Renal cortical epithelial cell (primary cell): ENCODE data around the gene LRMDA. TPM values are rescaled to one million over a fixed set of nuclear protein-coding genes. Genes with fewer than 3 reads are reported as not detected.
"Not testable (repeated sequence)": the region's sequence is repeated elsewhere in the genome, so short reads cannot be mapped to it uniquely, and the experiment has no call there.

Experiments used
- DNase-seq: peaks from one replicate; pipeline ENCODE4 v3.0.0-alpha.2; 2011; ENCODE audit warnings: low read depth
- total RNA-seq: library from RNA; depleted of rRNA; stranded (reverse); fragments of >200 nt; gene quantifications from 2 replicates; pipeline ENCODE4 v1.2.3, GENCODE V29; 2014

The LRMDA gene
- total RNA-seq, 1 donor from 2014 or later: 11.7 TPM

DNA sequence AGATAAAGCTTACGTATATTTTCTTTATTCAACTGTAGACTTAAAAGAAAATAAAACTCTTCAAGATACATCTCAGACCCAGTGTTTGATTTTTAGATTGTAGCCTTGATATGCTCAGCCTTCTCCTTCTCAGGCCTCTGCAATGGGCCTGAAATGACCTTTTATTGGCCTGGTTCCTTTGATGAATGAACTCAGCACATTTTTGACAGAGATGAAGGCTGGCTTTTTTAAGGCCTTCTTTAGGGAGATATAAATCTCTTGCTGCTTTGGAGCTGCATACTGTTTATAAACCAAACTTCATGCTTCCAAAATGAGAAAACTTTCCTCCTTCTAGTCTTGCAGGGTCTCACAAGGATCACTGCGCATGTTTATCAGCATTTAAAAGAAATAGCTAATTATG is 1049.8 kb downstream of the LRMDA start:
- DNase-seq: no peak

DNA sequence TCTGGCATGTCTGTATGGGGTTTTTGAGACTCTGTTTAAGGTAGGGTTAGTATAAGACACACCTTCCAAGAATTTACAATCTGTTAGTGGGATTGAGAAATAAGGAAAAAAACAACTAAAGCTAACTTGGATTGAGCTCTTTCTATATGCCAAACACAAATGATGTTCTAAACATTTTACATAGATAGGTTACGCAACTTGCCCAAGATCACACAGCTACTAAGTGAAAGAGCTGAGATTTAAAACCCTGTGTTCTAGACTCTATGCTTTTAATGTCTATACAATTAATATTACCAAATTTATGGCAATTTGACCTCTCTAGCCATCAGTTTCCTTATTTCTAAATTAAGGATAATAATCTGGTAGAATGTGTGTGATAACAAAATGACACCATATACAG is 1056.2 kb downstream of the LRMDA start:
- DNase-seq: no peak

DNA sequence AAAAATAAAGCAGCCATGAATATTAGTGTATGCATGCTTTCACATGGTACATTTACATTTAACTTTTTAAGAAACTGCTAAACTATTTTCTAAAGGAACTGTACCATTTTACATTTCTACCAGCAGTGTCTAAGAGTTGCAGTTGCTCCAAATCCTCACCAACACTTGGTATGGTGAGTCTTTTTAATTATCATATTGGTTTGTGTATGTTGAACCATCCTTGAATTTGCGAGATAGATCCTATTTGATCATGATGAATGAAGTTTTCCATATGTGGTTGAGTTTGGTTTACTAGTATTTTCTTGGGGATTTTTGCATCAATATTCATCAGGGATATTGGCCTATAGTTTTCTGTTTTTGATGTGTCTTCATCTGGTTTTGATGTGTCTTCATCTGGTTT is 1057.2 kb downstream of the LRMDA start:
- DNase-seq: no peak

DNA sequence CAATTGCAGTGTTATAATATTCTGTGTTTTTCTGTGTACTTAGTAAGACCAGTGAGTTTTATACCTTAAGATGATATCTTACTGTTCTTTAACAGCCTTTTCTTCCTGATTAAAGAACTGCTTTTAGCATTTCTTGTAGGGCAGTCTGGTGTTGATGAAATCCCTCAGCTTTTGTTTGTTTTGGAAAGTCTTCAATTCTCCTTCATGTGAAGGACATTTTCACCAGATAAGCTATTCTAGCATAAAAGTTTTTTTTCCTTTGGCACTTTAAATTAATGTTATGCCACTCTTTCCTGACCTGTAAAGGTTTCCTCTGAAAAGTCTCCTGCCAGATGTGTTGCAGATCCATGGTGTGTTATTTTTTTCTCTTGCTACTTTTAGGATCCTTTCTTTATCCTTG is 1059.8 kb downstream of the LRMDA start:
- DNase-seq: peak; percentile 44

DNA sequence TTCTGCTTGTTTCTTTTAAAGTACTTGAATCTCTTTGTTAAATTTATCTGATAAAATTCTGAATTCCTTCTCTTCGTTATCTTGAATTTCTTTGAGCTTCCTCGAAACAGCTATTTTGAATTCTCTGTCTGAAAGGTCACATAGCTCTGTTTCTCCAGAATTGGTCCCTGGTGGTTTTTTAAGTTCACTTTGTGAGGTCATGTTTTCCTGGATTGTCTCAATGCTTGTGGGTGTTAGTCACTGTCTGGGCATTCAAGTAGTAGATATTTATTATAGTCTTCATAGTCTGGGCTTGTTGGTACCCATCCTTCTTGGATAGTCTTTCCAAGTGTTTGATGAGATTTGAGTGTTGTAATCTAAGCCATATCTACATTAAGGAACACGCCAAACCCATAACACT is 1060.6 kb downstream of the LRMDA start:
- peak; percentile 85 for DNase-seq

DNA sequence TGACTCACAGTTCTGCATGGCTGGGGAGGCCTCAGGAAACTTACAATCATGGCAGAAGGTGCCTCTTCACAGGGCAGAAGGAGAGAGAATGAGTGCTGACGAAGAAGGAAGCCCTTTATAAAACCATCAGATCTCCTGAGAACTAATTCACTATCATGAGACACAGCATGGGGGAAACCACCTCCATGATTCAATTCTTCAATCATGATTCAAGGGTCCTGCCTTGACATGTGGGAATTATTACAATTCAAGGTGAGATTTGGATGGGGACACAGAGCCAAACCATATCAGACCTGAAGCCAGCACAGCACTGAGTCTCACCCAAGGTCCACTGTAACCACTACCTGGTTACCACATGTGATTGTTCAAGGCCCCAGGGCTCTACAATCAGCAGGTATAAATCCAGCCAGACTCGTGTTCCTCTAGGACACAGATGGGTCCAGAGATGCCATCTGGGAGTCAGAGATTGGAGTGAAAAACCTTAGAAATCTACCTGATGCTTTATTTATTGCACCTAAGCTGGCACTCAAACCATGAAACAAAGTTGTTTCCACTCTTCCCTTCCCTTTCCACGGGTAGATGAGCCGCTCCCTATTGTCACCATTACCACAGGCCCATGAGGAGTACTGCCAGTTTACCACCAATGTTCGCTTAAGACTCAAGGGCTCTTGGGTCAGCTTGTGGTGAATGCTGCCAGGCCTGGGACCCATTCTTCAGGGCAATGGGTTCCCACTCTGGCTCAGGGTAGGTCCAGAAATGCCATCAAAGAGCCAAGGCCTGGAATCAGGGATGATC is 1061.5 kb downstream of the LRMDA start:
- DNase-seq: no peak

DNA sequence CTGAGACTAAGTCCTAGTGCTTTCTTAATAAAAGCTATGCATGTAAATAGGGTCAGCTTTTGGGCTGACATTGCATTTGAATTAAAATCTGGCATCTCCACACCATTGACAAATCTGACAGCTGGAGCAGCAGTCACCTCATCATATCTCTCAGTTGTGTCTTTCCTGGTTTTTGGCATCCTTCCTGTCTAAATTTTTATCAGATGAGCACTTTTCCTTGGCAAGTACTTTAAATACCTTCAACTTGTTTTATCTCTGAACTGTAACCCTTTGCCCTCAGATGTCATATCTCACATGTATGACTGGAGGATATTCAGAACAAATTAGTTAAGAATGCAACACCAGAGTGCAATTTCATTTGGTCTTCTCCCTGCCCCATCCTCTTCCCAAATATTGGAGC is 1066.2 kb downstream of the LRMDA start:
- DNase-seq: no peak

DNA sequence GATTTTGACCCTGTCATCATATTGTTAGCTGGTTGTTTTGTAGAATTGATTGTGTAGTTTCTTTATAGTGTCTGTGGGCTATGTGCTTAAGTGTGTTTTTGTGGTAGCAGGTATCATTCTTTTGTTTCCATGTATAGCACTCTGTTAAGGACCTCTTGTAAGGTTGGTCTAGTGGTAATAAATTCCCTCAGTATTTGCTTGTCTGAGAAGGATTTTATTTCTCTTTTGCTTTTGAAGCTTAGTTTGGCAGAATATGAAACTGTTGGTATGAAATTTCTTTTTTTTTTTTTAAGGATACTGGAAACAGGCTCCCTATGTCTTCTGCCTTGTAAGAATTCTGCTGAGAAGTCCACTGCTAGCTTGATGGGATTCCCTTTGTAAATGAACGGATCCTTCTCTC is 1073.4 kb downstream of the LRMDA start:
- no peak for DNase-seq

DNA sequence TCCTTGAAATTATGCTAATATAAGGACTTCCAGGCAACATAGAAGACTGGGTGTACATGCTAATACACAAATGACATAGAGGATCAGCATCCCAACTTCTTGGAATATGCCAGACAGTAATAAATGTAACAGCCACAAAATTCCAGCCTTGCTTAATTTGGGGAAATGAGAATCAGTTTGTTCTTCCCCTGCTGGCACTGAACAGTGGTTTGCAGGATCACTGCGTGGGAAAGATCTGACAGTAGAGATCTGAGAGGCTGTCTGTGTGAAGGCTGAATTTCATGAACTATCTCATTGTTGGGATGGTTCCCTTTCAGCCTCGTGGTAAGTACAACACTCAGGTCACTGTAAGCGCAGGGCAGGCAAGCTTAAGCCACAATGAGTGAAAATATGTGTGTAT is 1078.0 kb downstream of the LRMDA start:
- DNase-seq: no peak

DNA sequence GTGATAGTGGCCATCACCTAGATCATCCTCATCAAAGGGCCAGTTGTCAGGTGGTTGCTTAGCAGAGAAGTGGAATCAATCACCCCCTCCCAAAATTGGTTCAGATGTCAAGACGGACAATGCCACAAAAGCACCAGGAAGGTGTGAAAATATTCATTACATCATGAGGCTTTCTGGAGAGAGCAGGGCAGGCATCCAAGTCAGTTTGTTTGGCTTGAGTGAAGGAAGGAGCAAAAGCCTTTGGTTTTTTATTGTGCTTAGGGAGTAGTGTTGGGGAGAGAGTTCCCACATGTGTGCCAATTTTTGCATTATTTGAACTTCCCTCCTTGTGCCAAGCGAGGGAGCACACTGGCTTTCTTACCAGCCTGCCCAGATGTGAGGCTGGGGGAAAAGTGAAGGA is 1082.9 kb downstream of the LRMDA start:
- no peak for DNase-seq

DNA sequence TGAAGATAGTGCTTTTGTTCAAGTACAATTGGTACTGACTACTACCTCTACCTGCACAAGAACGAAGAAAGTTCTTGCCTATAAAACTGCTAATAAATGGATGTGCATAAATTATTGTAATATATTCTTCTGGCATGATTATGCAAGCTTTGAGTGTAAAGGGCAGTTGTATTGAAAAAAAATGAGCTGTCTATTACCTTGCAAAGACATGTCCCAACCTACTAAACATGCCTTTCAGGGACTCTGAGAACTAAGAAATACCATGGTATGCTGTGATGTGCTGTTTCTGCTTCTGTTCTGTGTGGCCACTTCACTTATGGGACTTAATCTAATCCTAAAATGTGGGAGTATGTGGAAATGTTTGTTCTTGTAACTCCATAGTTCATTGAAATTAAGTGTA is 1083.4 kb downstream of the LRMDA start:
- no peak for DNase-seq

DNA sequence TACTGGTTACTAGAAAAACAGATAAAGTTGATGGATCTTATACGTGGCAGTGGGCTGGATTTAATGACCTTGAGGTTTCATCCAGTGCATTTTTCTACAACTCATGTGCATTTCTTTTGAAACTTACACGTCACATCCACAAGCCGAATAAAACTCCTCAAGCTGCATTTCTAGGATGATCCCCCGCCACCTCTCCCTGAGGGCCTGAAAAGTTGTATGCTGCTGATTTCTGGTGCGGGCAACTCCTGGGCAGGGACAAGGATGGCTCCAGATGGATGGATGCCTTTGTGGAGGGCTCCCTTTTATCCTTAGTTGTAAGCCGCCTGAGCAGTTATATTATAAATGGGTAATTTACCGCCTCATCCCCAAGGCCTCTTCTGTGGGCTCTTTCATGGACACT is 1091.1 kb downstream of the LRMDA start:
- no peak for DNase-seq

DNA sequence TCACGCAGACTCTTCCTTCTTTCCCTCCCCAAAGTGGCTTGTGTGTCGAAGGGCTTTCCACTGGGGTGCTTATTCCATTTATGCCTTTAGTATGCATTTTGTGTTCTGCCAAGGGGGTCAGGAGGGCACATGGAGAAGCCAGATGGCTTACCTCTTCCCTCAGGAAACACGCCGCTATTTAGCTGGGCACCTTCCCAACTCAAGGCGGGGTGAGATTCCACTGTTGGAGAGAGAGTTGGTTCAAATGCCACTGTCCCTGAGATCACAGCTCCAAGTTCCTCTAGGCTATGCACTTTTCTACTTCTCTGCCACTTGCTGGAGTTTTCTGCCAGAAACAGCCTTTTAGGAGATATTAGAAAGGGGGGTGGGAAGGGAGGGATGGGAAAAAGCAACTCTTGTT is 1091.8 kb downstream of the LRMDA start:
- DNase-seq: no peak

DNA sequence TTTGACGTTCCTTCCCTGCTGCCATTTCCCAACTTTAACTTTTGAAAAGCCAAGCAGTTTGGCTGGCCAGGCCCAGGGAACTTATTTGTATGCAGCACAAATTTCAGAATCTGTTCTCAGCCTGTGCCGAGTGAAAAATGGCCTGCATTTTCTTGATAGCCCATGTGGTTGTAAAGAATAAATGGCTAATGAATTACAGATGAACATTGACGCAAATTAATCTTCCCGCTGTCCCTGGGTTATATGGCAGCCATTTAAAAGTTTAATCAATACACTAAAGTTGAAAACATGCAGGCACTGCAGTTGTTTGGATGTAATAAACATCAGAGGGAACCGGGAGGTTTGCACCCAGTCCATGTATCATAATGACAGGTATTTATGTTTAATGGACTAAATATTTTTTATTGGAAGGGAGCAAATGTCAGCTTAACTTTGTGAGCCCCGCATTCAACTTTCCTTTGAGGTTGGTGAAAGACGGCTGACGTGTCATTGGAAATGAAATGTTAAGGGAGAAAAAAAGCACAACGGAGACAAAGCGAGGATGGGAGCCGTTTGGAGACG is 1092.4 kb downstream of the LRMDA start:
- no peak for DNase-seq

DNA sequence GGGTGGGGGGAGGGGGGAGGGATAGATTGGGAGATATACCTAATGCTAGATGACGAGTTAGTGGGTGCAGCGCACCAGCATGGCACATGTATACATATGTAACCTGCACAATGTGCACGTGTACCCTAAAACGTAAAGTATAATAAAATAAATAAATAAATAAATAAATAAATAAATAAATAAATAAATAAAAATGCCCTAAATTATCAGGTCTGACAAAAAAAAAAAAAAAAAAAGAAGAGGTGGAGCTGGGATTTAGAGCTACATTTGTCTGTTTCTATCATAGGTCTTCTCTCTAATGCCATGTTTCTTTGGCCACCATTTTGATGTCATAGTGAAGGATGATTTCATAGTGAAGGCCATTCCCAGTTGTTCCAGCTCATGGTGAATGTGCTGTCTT is 1095.4 kb downstream of the LRMDA start:
- not testable (repeated sequence) for DNase-seq

DNA sequence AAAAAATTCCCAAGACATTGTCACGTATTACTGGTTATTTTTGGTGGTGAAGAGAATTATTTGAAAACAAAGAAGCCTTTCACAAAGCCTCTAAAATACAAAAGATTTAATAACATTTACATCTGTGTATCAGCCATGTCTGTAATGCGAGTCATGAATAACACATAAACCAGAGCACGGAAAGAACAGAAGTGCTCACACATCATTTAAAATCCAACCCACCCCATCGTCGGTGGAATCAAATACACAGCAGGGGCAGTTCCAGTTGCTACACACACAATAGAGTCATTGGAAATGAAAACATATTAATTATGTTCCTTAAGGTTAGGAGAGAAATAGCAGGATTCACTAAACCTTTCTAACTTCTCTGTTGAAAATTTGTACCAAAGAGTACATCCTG is 1108.9 kb downstream of the LRMDA start:
- no peak for DNase-seq

DNA sequence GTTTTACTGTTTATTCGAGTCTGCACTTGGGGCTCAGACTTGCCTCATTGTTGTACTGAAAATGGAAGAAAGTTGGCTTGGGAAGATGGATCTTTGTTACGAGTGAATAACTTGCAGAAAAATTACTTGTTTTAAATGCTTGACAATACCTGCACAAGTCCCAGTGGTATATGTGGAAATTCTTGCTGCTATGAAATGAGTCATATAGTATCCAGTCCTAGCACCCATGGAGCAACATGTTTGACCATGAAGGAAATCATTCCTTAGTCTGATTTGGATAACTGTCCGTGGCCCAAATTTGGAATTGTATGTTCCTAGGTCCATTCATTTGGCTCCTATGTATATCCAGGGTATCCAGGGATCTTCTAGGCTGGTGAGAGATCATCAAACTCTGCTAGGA is 1109.4 kb downstream of the LRMDA start:
- no peak for DNase-seq

DNA sequence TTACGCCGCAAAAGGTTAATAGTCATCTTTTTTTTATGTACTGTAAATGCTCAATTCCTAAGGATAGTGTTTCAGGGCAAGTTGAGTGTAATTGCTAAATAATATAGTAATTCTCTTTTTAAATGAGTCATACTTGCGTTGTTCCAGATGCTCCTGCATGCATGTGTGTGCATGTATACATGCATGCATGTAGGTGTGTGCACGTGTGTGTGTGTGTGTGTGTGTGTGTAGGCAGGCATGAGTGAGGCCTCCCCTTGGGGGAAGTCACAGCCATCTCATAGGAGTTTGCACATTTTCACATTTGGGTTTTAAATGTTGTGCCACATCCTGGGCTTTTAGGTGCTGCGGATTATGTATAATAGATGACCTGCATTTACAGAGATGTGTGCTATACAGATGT is 1110.4 kb downstream of the LRMDA start:
- no peak for DNase-seq

DNA sequence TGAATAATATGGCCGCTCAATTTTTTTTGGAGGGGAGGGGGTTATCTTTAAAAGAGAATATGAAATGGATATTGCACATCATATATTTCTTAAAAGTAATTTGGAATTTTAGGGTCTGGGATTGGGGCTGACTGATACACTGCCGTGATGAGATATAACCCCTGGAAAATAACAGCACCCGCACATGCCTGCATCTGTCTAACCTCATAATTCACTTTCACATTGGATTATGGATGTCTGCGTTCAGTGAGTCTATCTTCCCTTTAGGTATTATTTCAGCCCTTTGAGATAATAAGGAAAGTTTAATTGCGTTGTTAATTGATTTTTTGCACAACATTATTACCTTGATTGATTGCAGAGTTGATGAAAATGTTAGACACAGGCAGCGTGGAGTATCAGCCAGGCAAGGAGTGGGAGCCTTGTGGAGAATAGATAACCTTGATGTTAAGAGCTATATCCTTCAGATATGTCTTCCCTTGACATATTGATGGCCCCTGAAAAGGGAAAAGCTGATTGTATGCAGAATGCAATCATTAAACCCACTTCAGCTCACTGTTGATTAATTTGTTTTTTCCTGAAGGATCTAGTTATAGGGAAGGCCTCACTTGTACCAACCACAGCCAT is 1111.0 kb downstream of the LRMDA start:
- no peak for DNase-seq

DNA sequence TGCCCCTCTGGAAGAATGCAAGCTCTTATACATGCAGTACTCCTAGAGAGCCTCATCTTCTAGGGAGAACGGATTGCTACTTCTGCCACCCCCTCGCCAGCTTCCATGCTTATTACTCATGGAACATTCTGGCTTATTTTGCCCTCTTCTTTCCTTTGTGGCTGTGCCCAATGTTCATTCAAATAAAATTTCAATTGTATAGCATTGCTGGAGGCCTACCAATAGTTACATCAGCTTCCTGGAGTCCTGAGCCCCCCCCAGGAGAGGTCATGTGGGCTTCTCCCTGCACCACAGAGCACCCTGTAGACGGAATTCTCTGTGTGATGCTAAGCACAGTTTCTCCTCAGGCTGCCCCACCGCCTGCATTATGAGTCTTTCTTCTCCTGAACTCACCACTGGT is 1112.2 kb downstream of the LRMDA start:
- peak; percentile 67 for DNase-seq

DNA sequence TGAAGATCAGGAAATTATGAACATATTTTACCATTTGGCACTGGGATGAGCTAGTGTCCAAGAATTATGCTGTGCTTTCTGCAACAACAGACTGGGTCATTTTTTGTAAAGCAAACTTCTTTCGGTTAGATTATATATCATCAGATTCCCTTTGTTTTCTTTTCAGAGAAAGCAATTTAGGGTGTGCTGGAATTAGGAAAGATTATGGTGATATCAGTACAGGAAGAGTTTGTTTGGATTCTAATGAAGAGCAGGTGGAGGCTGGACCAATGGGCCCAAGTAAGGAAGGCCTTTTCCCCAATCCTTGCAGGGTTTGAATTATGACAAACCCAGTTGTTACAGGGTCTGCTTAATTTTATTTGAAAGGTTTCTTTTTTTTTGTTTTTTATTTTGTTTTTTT is 1113.4 kb downstream of the LRMDA start:
- DNase-seq: no peak

DNA sequence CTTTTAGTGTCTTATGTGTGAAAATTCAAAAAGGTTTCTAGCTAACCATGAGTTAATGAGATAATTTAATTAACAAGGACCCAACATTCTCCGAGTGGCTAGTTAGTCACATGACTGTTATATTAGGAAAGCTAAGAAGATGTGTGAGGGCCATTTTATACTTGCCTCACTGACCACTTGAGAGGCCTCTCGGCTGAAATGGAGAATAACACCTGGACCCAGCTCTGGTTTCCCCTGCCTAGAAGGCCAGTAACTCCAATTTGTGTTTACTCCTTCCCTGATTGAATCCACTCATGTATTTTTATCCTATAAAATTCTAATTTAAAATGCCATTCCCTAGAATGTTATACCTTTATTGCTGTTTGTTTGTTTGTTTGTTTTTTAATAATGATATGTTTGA is 1115.0 kb downstream of the LRMDA start:
- no peak for DNase-seq

DNA sequence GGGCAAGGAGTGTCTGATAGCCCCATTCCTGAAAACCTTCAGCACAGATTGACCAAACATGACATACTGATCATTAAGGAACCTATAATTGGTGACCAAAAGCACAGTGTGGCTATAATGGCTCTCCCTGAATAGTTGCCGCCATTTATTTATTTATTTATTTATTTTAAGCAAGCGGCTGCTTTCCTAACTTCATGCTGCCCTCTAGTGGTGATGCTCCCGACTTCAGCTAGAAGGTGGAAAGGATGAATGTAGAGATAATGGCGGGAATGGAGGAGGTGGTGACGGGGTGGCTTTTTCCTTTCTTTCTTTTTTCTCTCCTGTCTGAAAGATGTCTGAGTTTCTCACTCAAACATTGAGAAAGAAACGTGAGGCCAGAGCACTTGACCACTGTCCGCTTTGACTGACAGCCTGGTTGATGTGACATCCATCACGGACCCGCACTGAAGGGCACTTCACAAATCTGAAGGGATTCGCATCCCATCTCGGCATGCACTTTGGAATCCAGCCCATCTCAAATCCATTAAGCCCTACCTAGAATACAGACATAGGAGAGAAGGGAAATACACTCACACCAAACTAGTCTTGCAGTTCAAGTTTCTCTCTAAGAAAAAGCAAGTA is 1116.0 kb downstream of the LRMDA start:
- peak; percentile 66 for DNase-seq
